HEK293T (cell line): ENCODE data around the gene AMER2.

ENCODE experiments used
- BHLHE40 ChIP-seq: fragments of 450-650 bp; IDR thresholded peaks from 2 replicates; pipeline ENCODE4 v1.6.1; 2016; ENCODE audit warnings: mild to moderate bottlenecking, moderate library complexity, borderline replicate concordance
- CTBP1 ChIP-seq: fragments of 450-650 bp; IDR thresholded peaks from 2 replicates; pipeline ENCODE4 v1.6.1; 2016; ENCODE audit warnings: borderline replicate concordance
- ELF4 ChIP-seq: fragments of 450-650 bp; IDR thresholded peaks from 2 replicates; pipeline ENCODE4 v1.6.1; 2017; ENCODE audit warnings: antibody characterized with exemption
- FOXK2 ChIP-seq: fragments of 450-650 bp; IDR thresholded peaks from 2 replicates; pipeline ENCODE4 v1.6.1; 2016; ENCODE audit warnings: mild to moderate bottlenecking
- FOXM1 ChIP-seq: fragments of 450-650 bp; IDR thresholded peaks from 2 replicates; pipeline ENCODE4 v1.6.1; 2017; ENCODE audit warnings: mild to moderate bottlenecking, borderline replicate concordance
- HDGF ChIP-seq: fragments of 450-650 bp; IDR thresholded peaks from 2 replicates; pipeline ENCODE4 v1.6.1; 2017; ENCODE audit warnings: antibody characterized with exemption, borderline replicate concordance
- SP1 ChIP-seq: fragments of 450-650 bp; IDR thresholded peaks from 2 replicates; pipeline ENCODE4 v1.6.1; 2017
- SUZ12 ChIP-seq: fragments of 450-650 bp; IDR thresholded peaks from 2 replicates; pipeline ENCODE4 v1.6.1; 2016; ENCODE audit warnings: mild to moderate bottlenecking
- TARDBP ChIP-seq: fragments of 450-650 bp; IDR thresholded peaks from 2 replicates; pipeline ENCODE4 v1.6.1; 2016

GRCh38 chr13:25174304-25174703, 2.2 kb upstream of the AMER2 start:
- TF ChIP-seq FOXM1 = no peak
- no peak for TF ChIP-seq HDGF
- TF ChIP-seq BHLHE40 = no peak
- TF ChIP-seq SP1 = no peak
- TF ChIP-seq SUZ12 = no peak
- TF ChIP-seq FOXK2 = no peak
- TF ChIP-seq TARDBP = no peak
- no peak for TF ChIP-seq ELF4
- TF ChIP-seq CTBP1 = no peak
